CD4-positive, alpha-beta T cell treated with Interleukin-6 at 100 ng/mL for 8 hours (primary cell): ENCODE measurements around the gene CASKIN1.
A peak's percentile ranks its signal among the peaks of the same experiment; 100 is the strongest.

Source experiments
- DNase-seq: peaks from one replicate; pipeline ENCODE4 v3.0.0-alpha.2; 2020; ENCODE audit warnings: mixed read lengths, low spot score

CASKIN1 gene

GRCh38 chr16:2233046-2233775 lies 36.8 kb upstream of the CASKIN1 start:
- no peak for DNase-seq

DNA sequence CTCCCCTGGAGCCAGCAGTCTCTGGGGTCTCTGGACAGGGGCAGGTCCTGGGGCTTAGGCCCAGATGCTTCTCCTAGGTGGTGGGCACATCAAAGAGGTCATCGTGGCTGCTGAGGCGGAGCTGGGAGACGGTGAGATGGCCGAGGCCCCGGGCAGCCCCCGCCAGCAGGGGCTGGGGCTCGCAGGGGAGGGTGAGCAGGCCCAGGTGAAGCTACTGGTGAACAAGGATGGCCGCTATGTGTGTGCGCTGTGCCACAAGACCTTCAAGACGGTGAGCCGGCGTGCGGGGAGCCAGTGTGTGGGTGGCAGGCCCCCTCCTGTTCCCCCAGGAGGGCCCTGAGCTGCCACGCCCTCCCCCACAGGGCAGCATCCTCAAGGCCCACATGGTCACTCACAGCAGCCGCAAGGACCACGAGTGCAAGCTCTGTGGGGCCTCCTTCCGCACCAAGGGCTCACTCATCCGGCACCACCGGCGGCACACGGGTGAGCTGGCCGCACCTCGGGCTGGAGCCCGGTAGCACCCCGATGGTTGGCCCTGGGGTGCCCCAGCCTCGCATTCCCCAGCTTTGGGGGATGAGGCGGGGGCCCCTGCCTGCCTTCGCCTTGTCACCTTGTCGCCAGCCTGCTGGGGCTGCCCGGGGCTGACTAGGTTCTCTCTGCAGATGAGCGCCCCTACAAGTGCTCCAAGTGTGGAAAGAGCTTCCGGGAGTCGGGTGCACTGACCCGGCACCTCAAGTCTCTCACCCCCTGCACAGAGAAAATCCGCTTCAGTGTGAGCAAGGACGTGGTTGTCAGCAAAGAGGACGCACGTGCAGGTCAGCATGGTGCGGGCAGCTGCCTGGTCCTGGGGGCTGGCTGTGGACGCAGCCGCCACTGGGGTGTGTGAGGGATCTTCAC lies 35.9 kb upstream of the CASKIN1 start:
- DNase-seq, result no peak

DNA sequence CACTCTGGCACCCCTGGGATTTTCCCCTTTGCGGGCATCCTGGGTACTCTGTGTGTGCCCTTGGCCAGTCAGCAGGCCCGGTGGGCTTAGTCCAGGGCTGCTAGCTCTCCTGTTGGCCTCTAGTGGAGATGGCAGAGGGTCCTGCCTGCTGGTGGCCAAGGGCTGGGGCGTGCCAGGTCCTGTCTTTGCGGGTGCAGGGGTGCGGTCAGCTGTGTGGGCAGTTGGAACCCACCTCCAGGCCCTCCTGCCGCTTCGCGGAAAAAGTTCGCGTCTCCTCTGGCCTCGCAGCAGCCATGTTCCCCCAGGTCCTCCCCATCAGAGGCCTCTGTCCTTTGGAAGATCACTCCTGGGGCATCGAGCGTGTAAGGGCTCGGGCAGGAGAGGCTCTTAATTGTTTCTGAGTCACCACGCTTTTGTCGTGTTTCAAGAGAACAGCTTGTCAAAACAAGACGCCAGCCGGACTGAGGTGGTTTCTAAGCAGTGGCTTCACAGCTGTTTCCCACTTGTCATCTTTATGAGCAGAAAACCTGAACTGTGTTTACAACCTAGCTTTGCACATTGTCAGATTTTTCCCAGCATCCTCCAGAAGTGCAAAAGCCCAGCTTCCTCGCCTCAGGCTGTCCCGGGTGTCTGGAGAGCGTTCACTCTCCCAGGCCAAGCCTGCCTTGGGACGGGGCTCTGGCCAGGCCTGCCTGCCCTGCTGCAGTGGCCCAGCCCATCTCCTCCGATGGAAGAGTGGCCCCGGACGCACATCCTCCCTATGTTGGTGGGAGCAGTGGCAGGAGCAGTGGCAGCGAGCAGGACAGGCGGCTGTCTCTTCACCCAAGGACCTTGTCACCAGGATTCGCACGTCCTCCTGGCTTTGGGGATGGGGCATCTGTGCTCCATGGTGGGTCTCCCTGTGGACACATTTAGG lies 34.9 kb upstream of the CASKIN1 start:
- DNase-seq, result no peak

GRCh38 chr16:2230376-2230775 lies 34.0 kb upstream of the CASKIN1 start:
- no peak for DNase-seq

DNA sequence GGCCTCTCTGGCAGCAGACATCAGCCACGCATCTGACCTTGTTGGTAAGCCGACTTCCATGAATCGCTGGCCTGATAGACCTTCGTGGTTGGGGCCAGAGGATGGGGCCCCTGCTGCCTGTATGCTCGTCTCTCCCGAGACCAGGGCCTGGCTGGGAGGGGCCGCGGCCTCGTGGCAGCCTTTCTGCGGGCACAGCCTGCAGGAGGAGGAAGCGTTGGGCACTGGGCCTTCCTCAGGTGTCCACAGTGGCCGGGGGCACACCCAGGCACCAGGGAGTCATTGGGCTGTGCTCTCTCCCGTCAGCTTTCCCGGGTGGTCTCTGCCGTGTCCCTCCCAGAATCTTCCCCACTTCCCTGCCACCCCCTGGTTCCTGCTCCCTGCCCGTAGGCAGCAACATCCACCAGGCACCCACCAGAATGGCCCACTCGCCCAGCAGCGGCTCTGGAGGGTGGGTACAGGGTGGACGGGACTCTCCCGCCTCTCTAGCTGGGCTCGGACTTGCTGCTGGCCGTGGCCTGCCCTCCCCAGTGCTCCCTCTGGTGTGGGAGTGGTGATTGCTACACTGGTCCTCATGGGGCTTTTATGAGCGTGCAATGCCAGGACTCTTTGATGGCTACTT lies 33.3 kb upstream of the CASKIN1 start:
- no peak for DNase-seq

- DNase-seq, result no peak
These were observed 32.7 kb upstream of the CASKIN1 start for GRCh38 chr16:2229091-2229490.

DNA sequence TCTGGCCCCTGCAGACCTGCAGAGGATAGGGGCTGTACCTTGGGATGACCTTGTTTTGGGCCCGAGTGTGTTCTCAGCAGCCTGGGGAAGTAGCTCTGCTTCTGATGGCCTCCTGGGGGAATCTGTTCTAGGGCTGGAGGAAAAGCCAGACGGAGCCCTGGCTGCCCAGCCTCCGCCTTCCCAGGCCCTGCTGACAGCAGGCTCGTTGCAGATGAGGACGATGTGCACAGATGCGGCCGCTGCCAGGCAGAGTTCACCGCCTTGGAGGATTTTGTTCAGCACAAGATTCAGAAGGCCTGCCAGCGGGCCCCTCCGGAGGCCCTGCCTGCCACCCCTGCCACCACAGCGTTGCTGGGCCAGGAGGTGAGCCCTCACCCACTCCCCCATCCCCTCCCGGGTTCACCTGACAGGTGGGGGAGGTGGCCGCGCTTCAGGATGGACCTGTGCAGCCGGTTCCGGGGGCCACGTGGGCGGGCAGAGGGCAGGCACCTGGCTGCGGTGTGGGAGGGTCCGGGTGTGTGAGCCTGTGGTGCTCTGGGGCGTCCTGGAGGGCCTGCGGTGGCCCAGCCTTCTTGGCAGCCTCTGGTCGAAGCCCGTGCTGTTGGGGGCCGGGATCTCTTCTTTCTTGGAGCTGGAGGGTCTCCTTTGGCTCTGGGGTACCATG lies 31.9 kb upstream of the CASKIN1 start:
- no peak for DNase-seq

- DNase-seq, result no peak
These were observed 30.5 kb upstream of the CASKIN1 start for GRCh38 chr16:2226918-2227317.

- no peak for DNase-seq
These were observed 29.9 kb upstream of the CASKIN1 start for GRCh38 chr16:2226245-2226793.

DNA sequence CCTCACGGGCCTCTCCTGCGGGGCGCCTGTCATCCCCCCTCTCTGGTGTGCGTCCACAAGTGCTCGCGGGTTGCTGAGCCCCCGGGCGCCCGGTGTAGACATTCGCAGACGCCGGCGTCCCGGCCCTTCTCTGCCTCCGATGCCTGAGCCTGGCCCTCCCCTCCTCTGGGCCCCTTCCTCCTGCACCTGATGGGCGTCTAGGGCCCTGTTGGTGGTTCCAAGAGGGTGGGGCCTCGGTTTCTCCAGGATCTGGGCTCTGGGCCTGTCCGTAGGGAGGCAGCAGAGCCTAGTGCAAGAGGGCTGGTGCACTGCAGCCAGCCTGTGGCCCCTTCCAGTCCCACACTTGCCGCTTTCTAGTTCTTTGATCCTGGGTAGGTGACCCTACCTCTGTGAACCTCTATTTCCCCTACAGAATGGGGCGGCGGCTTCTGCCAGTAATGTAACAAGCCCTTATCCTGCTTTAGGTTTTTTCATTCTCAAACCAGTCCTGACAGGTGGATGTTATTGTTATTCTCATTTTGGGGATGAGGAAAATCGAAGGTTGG lies 27.6 kb upstream of the CASKIN1 start:
- no peak for DNase-seq

DNA sequence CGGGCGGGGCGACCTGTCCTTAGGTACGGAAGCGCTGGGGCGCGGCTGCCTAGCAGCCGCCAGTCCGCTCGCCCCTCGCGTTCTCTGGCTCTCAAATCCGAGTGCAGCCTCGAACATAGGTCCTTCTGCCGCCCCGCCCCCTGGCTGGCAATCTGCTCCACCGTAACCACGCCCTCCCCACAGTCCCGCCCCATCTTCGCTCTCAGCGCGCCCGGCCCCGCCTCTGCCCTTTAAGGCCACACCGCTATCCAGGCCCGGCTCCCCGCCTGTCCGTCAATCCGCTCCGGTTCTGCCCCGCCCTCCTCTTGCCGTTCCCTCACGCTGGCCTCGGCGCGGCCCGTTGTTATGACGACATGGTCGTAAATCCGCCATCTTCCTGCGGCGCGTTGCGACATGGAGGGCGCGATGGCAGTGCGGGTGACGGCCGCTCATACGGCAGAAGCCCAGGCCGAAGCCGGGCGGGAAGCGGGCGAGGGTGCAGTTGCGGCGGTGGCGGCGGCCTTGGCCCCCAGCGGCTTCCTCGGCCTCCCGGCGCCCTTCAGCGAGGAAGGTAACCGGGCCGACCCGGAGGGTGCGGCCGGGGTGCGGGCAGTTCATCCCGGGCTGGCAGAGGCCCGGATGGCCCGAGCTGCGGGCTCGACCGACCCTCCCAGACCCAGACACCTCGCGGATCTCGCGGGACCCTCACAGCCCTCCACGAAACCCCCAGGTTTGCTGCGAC lies 27.0 kb upstream of the CASKIN1 start, which contains the start of gene E4F1:
TSS of gene E4F1 (plus strand) at position 371 of the 721 bp plus-strand sequence. CDS start at position 394, 23 bp downstream.
- peak; percentile 99 for DNase-seq

DNA sequence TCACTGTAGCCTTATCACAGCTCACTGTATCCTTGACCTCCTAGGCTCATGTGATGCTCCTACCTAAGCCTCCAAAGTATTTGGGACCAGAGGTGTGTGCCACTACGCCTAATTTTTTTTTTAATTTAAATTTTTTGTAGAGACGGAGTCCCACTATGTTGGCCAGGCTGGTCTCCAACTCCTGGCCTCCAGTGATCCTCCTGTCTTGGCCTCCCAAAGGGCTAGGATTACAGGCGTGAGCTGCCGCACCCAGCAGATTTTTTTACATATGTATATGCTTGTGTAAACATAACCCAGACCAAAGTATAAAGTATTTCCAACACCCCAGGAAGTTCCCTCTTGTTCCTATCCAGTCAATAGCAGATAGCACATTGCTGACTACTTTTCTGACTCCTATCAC lies 19.9 kb upstream of the CASKIN1 start:
- DNase-seq, result no peak

DNA sequence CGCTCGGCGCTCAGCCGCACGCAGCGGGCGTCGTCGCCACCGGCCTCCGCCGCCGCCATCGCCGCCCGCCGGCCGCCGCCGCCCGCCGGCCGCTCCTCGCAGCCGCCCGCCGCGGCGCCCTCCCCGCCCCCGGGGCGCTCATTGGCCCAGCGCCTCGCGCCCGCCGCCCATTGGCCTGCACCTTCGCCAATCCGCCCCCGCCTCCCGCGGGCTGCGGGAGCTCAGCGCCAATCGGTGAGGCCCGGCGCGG lies 18.2 kb upstream of the CASKIN1 start, which contains the start of gene PGP:
TSS of gene PGP (minus strand) at position 122 of the 250 bp plus-strand sequence. CDS start at position 59, 63 bp downstream.
- DNase-seq, result no peak

GRCh38 chr16:2213817-2214718 lies 17.7 kb upstream of the CASKIN1 start:
- DNase-seq, result no peak

GRCh38 chr16:2212362-2213324 lies 16.2 kb upstream of the CASKIN1 start:
- no peak for DNase-seq

- DNase-seq, result no peak
These were observed 15.5 kb upstream of the CASKIN1 start for GRCh38 chr16:2211923-2212347.
